NCI-H345 treated with DMSO at 0.1 percent for 48 hours (cell line): ENCODE measurements around the gene MYH7B.
A peak's percentile ranks its signal among the peaks of the same experiment; 100 is the strongest.

Source experiments
- DNase-seq: peaks from one replicate; lab custom pipeline; 2025; ENCODE audit not compliant: unreplicated experiment; lab: John Stamatoyannopoulos, UW

Gene MYH7B

GRCh38 chr20:34990231-34990630 is 34.6 kb downstream of the MYH7B start:
- no peak for DNase-seq

- DNase-seq, result no peak
Observed at GRCh38 chr20:34990661-34991214, 35.1 kb downstream of the MYH7B start.

- DNase-seq, result no peak
Observed at GRCh38 chr20:34992751-34993417, 37.2 kb downstream of the MYH7B start.

GRCh38 chr20:34993941-34994508 is 38.4 kb downstream of the MYH7B start:
- DNase-seq, result no peak

- DNase-seq, result no peak
Observed at GRCh38 chr20:34994509-34995131, 39.0 kb downstream of the MYH7B start.

GRCh38 chr20:34995192-34995591 is 39.5 kb downstream of the MYH7B start:
- no peak for DNase-seq

- DNase-seq, result no peak
Observed at GRCh38 chr20:34995696-34996095, 40.0 kb downstream of the MYH7B start.

- no peak for DNase-seq
Observed at GRCh38 chr20:34996243-34997028, 40.8 kb downstream of the MYH7B start.

GRCh38 chr20:34997131-34997561 is 41.5 kb downstream of the MYH7B start:
- no peak for DNase-seq

GRCh38 chr20:34997774-34998173 is 42.1 kb downstream of the MYH7B start:
- no peak for DNase-seq

GRCh38 chr20:34998331-34998950 is 42.8 kb downstream of the MYH7B start:
- no peak for DNase-seq

GRCh38 chr20:34999021-34999451 is 43.4 kb downstream of the MYH7B start:
- DNase-seq, result no peak

- DNase-seq, result no peak
Observed at GRCh38 chr20:34999782-35000181, 44.1 kb downstream of the MYH7B start.

- DNase-seq, result peak; percentile 4
Observed at GRCh38 chr20:35000311-35000921, 44.7 kb downstream of the MYH7B start.

GRCh38 chr20:35000922-35001595 is 45.4 kb downstream of the MYH7B start:
- no peak for DNase-seq

- DNase-seq, result no peak
Observed at GRCh38 chr20:35001596-35002362, 46.1 kb downstream of the MYH7B start.

GRCh38 chr20:35002426-35003210 is 47.0 kb downstream of the MYH7B start:
- no peak for DNase-seq
